CD8-positive, alpha-beta memory T cell (primary cell): ENCODE measurements around the gene SETDB1. TPM values are rescaled to one million over a fixed set of nuclear protein-coding genes. Genes with fewer than 3 reads are reported as not detected.
A peak's percentile ranks its signal among the peaks of the same experiment; 100 is the strongest.
"Not testable (repeated sequence)": the region's sequence is repeated elsewhere in the genome, so short reads cannot be mapped to it uniquely, and the experiment has no call there.

ENCODE experiments used
- CTCF ChIA-PET: fragments of 350-600 bp; sonication (Branson Sonifier 250); formaldehyde crosslinking; loops from one replicate; lab custom pipeline; 2021; ENCODE audit warnings: antibody characterized with exemption; lab: Charles Lee
- POLR2A ChIA-PET: fragments of 350-600 bp; sonication (Branson Sonifier 250); formaldehyde crosslinking; loops from one replicate; lab custom pipeline; 2021; ENCODE audit warnings: antibody characterized with exemption; lab: Charles Lee
- DNase-seq, 5 donors: peaks; one replicate each; pipeline versions ENCODE4 v3.0.0 to v3.0.0-alpha.2; 2020 to 2022; ENCODE audit warnings: mixed read lengths in 1 of 5
- H3K27ac ChIP-seq: one replicate; pipeline ENCODE4 v1.7.0; 2013; ENCODE audit warnings: low read depth, mild to moderate bottlenecking, low read length, moderate library complexity
- H3K27me3 ChIP-seq: 2 replicates; pipeline ENCODE4 v1.7.0; 2013; ENCODE audit warnings: low read length, mild to moderate bottlenecking; ENCODE audit not compliant: insufficient read depth, poor library complexity, severe bottlenecking
- H3K36me3 ChIP-seq: 2 replicates; pipeline ENCODE4 v1.7.0; 2013; ENCODE audit warnings: mild to moderate bottlenecking, low read length, moderate library complexity; ENCODE audit not compliant: insufficient read depth
- H3K4me1 ChIP-seq: 2 replicates; pipeline ENCODE4 v1.7.0; 2013; ENCODE audit warnings: mild to moderate bottlenecking, low read length, moderate library complexity; ENCODE audit not compliant: insufficient read depth
- H3K4me3 ChIP-seq: 2 replicates; pipeline ENCODE4 v1.7.0; 2013; ENCODE audit warnings: mild to moderate bottlenecking, low read length
- H3K9me3 ChIP-seq: 2 replicates; pipeline ENCODE4 v1.7.0; 2013; ENCODE audit warnings: mild to moderate bottlenecking, low read length
- H3K27ac Mint-ChIP-seq, 8 donors: one replicate each; pipeline ENCODE4 v1.8.0; 2020 to 2021; ENCODE audit warnings: mixed read lengths in 8 of 8, mild to moderate bottlenecking in 6 of 8, inconsistent platforms in 3 of 8, moderate library complexity in 3 of 8
- H3K27me3 Mint-ChIP-seq, 2 donors: one replicate each; pipeline ENCODE4 v1.8.0; 2020 to 2021; ENCODE audit warnings: mixed read lengths in 2 of 2, mild to moderate bottlenecking in 1 of 2, moderate library complexity in 1 of 2
- H3K36me3 Mint-ChIP-seq, 3 donors: one replicate each; pipeline ENCODE4 v1.8.0; 2020 to 2021; ENCODE audit warnings: mixed read lengths in 3 of 3, inconsistent platforms in 1 of 3, mild to moderate bottlenecking in 1 of 3
- H3K4me1 Mint-ChIP-seq, 3 donors: one replicate each; pipeline ENCODE4 v1.8.0; 2020 to 2021; ENCODE audit warnings: mixed read lengths in 3 of 3, inconsistent platforms in 1 of 3, mild to moderate bottlenecking in 1 of 3
- H3K4me3 Mint-ChIP-seq, 7 donors: one replicate each; pipeline ENCODE4 v1.8.0; 2020 to 2021; ENCODE audit warnings: mixed read lengths in 7 of 7, mild to moderate bottlenecking in 6 of 7, moderate library complexity in 4 of 7, inconsistent platforms in 2 of 7
- H3K9me3 Mint-ChIP-seq, 5 donors: one replicate each; pipeline ENCODE4 v1.8.0; 2020 to 2022; ENCODE audit warnings: mixed read lengths in 5 of 5, mild to moderate bottlenecking in 3 of 5, moderate library complexity in 2 of 5, inconsistent platforms in 1 of 5
- polyA plus RNA-seq: library from polyadenylated mRNA; unstranded; fragments of 300-500 nt; fragmentation: Illumina TruSeq; gene quantifications from one replicate; pipeline ENCODE4 v1.2.3, GENCODE V29; 2021
- total RNA-seq, 2 experiments: library from RNA; stranded (reverse); gene quantifications; one replicate each; pipeline ENCODE4 v1.2.3, GENCODE V29; 2021

Gene SETDB1
- total and polyA plus RNA-seq, 3 experiments from 2014 or later: 15.5 to 47.5 (median 45.4) TPM

GRCh38 chr1:150909585-150910180 is 16.5 kb upstream of the SETDB1 start:
- Histone ChIP-seq H3K9me3 (no peaks in the 10 kb centered on the region), H3K36me3 (no peaks in the 10 kb centered on the region), H3K27ac (no peak overlapping the region), H3K27me3 (no peaks in the 10 kb centered on the region), H3K4me1 (no peaks in the 10 kb centered on the region), H3K4me3 (no peak overlapping the region)
- Mint-ChIP-seq H3K4me1 (no peaks in the 10 kb centered on the region), H3K9me3 (no peaks in the 10 kb centered on the region), H3K4me3 (no peak overlapping the region), H3K27ac (no peak overlapping the region), H3K27me3 (no peaks in the 10 kb centered on the region), H3K36me3 (no peaks in the 10 kb centered on the region)
- no peak for DNase-seq
- ChIA-PET POLR2A (no interaction called here), CTCF (no interaction called here)

DNA sequence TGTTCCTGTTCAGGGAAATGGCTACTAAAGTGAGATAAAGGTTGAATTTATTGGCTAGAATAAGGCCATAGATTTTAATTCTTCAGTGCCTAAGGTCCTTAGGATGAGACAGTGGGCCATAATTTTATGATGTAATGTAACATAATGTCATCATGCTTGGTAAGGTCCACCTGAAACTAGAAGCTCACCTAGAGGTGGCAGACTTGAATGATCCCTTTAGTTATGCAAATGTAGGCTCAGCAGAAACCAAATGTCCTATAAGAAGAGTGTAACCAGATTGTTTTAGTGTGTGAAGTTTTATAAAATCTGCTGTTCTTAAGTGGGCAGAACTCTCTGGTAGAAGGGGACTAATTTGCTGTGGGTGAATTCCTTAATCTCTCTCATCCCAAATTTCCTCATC is 13.5 kb upstream of the SETDB1 start:
- Histone ChIP-seq H3K4me1 (no peaks in the 10 kb centered on the region), H3K27ac (no peak overlapping the region), H3K36me3 (no peaks in the 10 kb centered on the region), H3K4me3 (no peak overlapping the region), H3K27me3 (no peaks in the 10 kb centered on the region), H3K9me3 (no peaks in the 10 kb centered on the region)
- DNase-seq: no peak
- H3K9me3 Mint-ChIP-seq: no peaks in the 10 kb centered on the region
- ChIA-PET CTCF (interaction anchor here (0.7 kb wide), 2 partner anchors 10 to 83 kb away, joined by 3 read pairs; no protein-coding TSS in a partner anchor), POLR2A (no interaction called here)
- peak overlapping the region in 1 of 8 donors; percentile 29 for H3K27ac Mint-ChIP-seq
- no peak overlapping the region for H3K4me3 Mint-ChIP-seq
- no peaks in the 10 kb centered on the region for H3K36me3 Mint-ChIP-seq
- H3K27me3 Mint-ChIP-seq: no peaks in the 10 kb centered on the region
- no peaks in the 10 kb centered on the region for H3K4me1 Mint-ChIP-seq

- Mint-ChIP-seq H3K4me3 (no peak overlapping the region), H3K27ac (no peak overlapping the region), H3K27me3 (no peaks in the 10 kb centered on the region), H3K4me1 (peaks cover 3 to 4% (median 4%) of the 10 kb centered on the region in 3 donors), H3K36me3 (no peaks in the 10 kb centered on the region), H3K9me3 (no peaks in the 10 kb centered on the region)
- Histone ChIP-seq H3K36me3 (no peaks in the 10 kb centered on the region), H3K4me3 (no peak overlapping the region), H3K27me3 (no peaks in the 10 kb centered on the region), H3K9me3 (no peaks in the 10 kb centered on the region), H3K4me1 (no peaks in the 10 kb centered on the region), H3K27ac (no peak overlapping the region)
- DNase-seq: no peak
- ChIA-PET POLR2A (no interaction called here), CTCF (no interaction called here)
Measured at GRCh38 chr1:150917387-150917786, 8.8 kb upstream of the SETDB1 start.

- Mint-ChIP-seq H3K27ac (peak overlapping the region in 5 of 8 donors; percentile 3 to 57 (median 11)), H3K9me3 (no peaks in the 10 kb centered on the region), H3K27me3 (no peaks in the 10 kb centered on the region), H3K4me1 (peaks cover 20 to 32% (median 26%) of the 10 kb centered on the region in 3 donors), H3K4me3 (peak overlapping the region in 2 of 7 donors; percentile 11 to 38), H3K36me3 (peaks cover 0 to 14% (median 0%) of the 10 kb centered on the region in 3 donors)
- H3K4me3 ChIP-seq: no peak overlapping the region
- H3K36me3 ChIP-seq: peaks cover 1% of the 10 kb centered on the region
- POLR2A ChIA-PET: interaction anchor here (0.6 to 1.0 kb wide), 2 partner anchors 31 to 343 kb away, joined by 3 read pairs; no protein-coding TSS in a partner anchor
- no peak overlapping the region for H3K27ac ChIP-seq
- H3K27me3 ChIP-seq: no peaks in the 10 kb centered on the region
- CTCF ChIA-PET: interaction anchor here (0.7 to 2.7 kb wide), 19 partner anchors 9 to 459 kb away, joined by 3 to 8 read pairs (median 3); partner anchors contain the start of genes CTXND2 and ENSA
- no peaks in the 10 kb centered on the region for H3K9me3 ChIP-seq
- DNase-seq: peak; percentile 50 to 81 (median 53)
- peaks cover 6% of the 10 kb centered on the region for H3K4me1 ChIP-seq
Measured at GRCh38 chr1:150922519-150922975, 3.6 kb upstream of the SETDB1 start.

GRCh38 chr1:150925080-150925479 is 1.1 kb upstream of the SETDB1 start:
- H3K27ac ChIP-seq: no peak overlapping the region
- H3K27me3 ChIP-seq: no peaks in the 10 kb centered on the region
- Mint-ChIP-seq H3K36me3 (peaks cover 6 to 37% (median 8%) of the 10 kb centered on the region in 3 donors), H3K9me3 (peaks cover 0 to 2% (median 0%) of the 10 kb centered on the region in 5 donors), H3K4me3 (peak overlapping the region; percentile 15 to 99 (median 96)), H3K4me1 (peaks cover 28 to 44% (median 42%) of the 10 kb centered on the region in 3 donors), H3K27ac (peak overlapping the region in 4 of 8 donors; percentile 48 to 99 (median 96)), H3K27me3 (no peaks in the 10 kb centered on the region)
- ChIA-PET CTCF (interaction anchor here (0.7 kb wide), 1 partner anchor 11 kb away, joined by 4 read pairs; no protein-coding TSS in a partner anchor), POLR2A (interaction anchor here (0.6 to 0.7 kb wide), 3 partner anchors 11 to 44 kb away, joined by 3 to 9 read pairs (median 6); no protein-coding TSS in a partner anchor)
- H3K9me3 ChIP-seq: no peaks in the 10 kb centered on the region
- H3K4me3 ChIP-seq: no peak overlapping the region
- DNase-seq: peak in 2 of 5 donors; percentile 26 to 49
- H3K4me1 ChIP-seq: peaks cover 13% of the 10 kb centered on the region
- H3K36me3 ChIP-seq: peaks cover 14% of the 10 kb centered on the region

DNA sequence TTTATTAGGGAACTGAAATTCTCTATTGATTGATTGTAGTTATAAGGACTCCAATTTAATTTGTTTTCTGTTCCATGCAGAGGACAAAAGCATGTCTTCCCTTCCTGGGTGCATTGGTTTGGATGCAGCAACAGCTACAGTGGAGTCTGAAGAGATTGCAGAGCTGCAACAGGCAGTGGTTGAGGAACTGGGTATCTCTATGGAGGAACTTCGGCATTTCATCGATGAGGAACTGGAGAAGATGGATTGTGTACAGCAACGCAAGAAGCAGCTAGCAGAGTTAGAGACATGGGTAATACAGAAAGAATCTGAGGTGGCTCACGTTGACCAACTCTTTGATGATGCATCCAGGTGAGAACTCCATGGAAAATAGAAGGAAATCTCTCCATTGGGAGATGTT is 1.5 kb downstream of the SETDB1 start:
- DNase-seq: no peak
- Histone ChIP-seq H3K9me3 (no peaks in the 10 kb centered on the region), H3K36me3 (peaks cover 16% of the 10 kb centered on the region), H3K27me3 (no peaks in the 10 kb centered on the region), H3K4me3 (no peak overlapping the region), H3K27ac (no peak overlapping the region), H3K4me1 (peaks cover 13% of the 10 kb centered on the region)
- H3K9me3 Mint-ChIP-seq: peaks cover 0 to 12% (median 7%) of the 10 kb centered on the region in 5 donors
- peaks cover 15 to 55% (median 28%) of the 10 kb centered on the region in 3 donors for H3K36me3 Mint-ChIP-seq
- peak overlapping the region; percentile 66 to 99 (median 98) for H3K4me3 Mint-ChIP-seq
- no peaks in the 10 kb centered on the region for H3K27me3 Mint-ChIP-seq
- peaks cover 23 to 37% (median 35%) of the 10 kb centered on the region in 3 donors for H3K4me1 Mint-ChIP-seq
- H3K27ac Mint-ChIP-seq: peak overlapping the region in 7 of 8 donors; percentile 52 to 100 (median 98)
- POLR2A ChIA-PET: interaction anchor here (1.2 kb wide), 1 partner anchor 46 kb away, joined by 4 read pairs; no protein-coding TSS in a partner anchor
- CTCF ChIA-PET: interaction anchor here (1.3 kb wide), 1 partner anchor 13 kb away, joined by 5 read pairs; no protein-coding TSS in a partner anchor

GRCh38 chr1:150928286-150928685 is 2.1 kb downstream of the SETDB1 start:
- H3K27me3 Mint-ChIP-seq: no peaks in the 10 kb centered on the region
- H3K27me3 ChIP-seq: no peaks in the 10 kb centered on the region
- no peaks in the 10 kb centered on the region for H3K9me3 ChIP-seq
- no peak overlapping the region for H3K4me3 ChIP-seq
- peak overlapping the region in 6 of 7 donors; percentile 24 to 80 (median 46) for H3K4me3 Mint-ChIP-seq
- peaks cover 16 to 60% (median 31%) of the 10 kb centered on the region in 3 donors for H3K36me3 Mint-ChIP-seq
- DNase-seq: no peak
- peaks cover 16% of the 10 kb centered on the region for H3K36me3 ChIP-seq
- H3K4me1 Mint-ChIP-seq: peaks cover 22 to 36% (median 34%) of the 10 kb centered on the region in 3 donors
- ChIA-PET POLR2A (no interaction called here), CTCF (interaction anchor here (1.3 kb wide), 1 partner anchor 12 kb away, joined by 5 read pairs; no protein-coding TSS in a partner anchor)
- H3K4me1 ChIP-seq: peaks cover 13% of the 10 kb centered on the region
- H3K27ac Mint-ChIP-seq: peak overlapping the region in 4 of 8 donors; percentile 42 to 83 (median 74)
- H3K9me3 Mint-ChIP-seq: peaks cover 0 to 13% (median 8%) of the 10 kb centered on the region in 5 donors
- H3K27ac ChIP-seq: no peak overlapping the region

- CTCF ChIA-PET, H3K4me3 ChIP-seq, H3K9me3 ChIP-seq, H3K27ac Mint-ChIP-seq, H3K27ac ChIP-seq, H3K27me3 ChIP-seq, DNase-seq, POLR2A ChIA-PET, H3K27me3 Mint-ChIP-seq, H3K4me3 Mint-ChIP-seq: not testable (repeated sequence)
- Mint-ChIP-seq H3K36me3 (peaks cover 16 to 62% (median 31%) of the 10 kb centered on the region in 3 donors), H3K9me3 (peaks cover 0 to 13% (median 8%) of the 10 kb centered on the region in 5 donors), H3K4me1 (peaks cover 22 to 36% (median 34%) of the 10 kb centered on the region in 3 donors)
- Histone ChIP-seq H3K4me1 (peaks cover 13% of the 10 kb centered on the region), H3K36me3 (peaks cover 16% of the 10 kb centered on the region)
Measured at GRCh38 chr1:150928775-150929174, 2.6 kb downstream of the SETDB1 start.
